H1 (cell line): ENCODE results near the gene CAB39L. TPM values are rescaled to one million over a fixed set of nuclear protein-coding genes. Genes with fewer than 3 reads are reported as not detected.

ENCODE experiments used
- CTCF ChIA-PET: fragments of 300-600 bp; sonication (Branson Sonifier 250); formaldehyde crosslinking; loops from one replicate; lab custom pipeline; 2021; ENCODE audit not compliant: partially characterized antibody; lab: Charles Lee
- POLR2A ChIA-PET: fragments of 300-600 bp; sonication (Branson Sonifier 250); formaldehyde crosslinking; loops from one replicate; lab custom pipeline; 2021; ENCODE audit warnings: inconsistent platforms; ENCODE audit not compliant: partially characterized antibody; lab: Charles Lee
- DNase-seq, 2 experiments: peaks; one replicate each; pipeline versions ENCODE4 v3.0.0 to v3.0.0-alpha.2; 2010 to 2022; ENCODE audit warnings: low spot score in 2 of 2, low read depth in 1 of 2, mixed read lengths in 1 of 2
- FAIRE-seq: peaks from 2 replicates; lab custom pipeline; 2011; peaks lifted over from hg19 to GRCh38; lab: Jason Lieb, UNC
- H2AFZ ChIP-seq: 2 replicates; pipeline ENCODE4 v1.8.1; 2012; ENCODE audit warnings: low read length, inconsistent platforms
- H2AK5ac ChIP-seq: 2 replicates; pipeline ENCODE4 v1.6.1; 2013; ENCODE audit warnings: low read depth, low read length
- H2BK120ac ChIP-seq: replicated peaks from 2 replicates; pipeline ENCODE3; 2013; ENCODE audit warnings: low read depth, low read length, inconsistent platforms
- H2BK12ac ChIP-seq: 2 replicates; pipeline ENCODE4 v1.6.1; 2013; ENCODE audit warnings: low read depth, low read length
- H2BK15ac ChIP-seq: 2 replicates; pipeline ENCODE4 v1.6.1; 2013; ENCODE audit warnings: low read length
- H2BK20ac ChIP-seq: 2 replicates; pipeline ENCODE4 v1.6.1; 2013; ENCODE audit warnings: low read length
- H2BK5ac ChIP-seq: 2 replicates; pipeline ENCODE4 v1.6.1; 2013; ENCODE audit warnings: low read depth, low read length
- H3K14ac ChIP-seq: 2 replicates; pipeline ENCODE4 v1.6.1; 2013; ENCODE audit warnings: inconsistent platforms; ENCODE audit not compliant: insufficient read length
- H3K18ac ChIP-seq: 2 replicates; pipeline ENCODE4 v1.6.1; 2013; ENCODE audit warnings: low read length; ENCODE audit errors: extremely low read depth
- H3K23ac ChIP-seq: 2 replicates; pipeline ENCODE4 v1.6.1; 2013; ENCODE audit warnings: inconsistent platforms; ENCODE audit not compliant: insufficient read length
- H3K23me2 ChIP-seq: 2 replicates; pipeline ENCODE4 v1.6.1; 2013; ENCODE audit warnings: low read depth, low read length
- H3K27ac ChIP-seq: 2 replicates; pipeline ENCODE4 v1.6.1; 2011; ENCODE audit warnings: low read depth, low read length, inconsistent platforms
- H3K27me3 ChIP-seq, 4 experiments: replicated peaks in 1 of 4; 1 replicate in 1 of 4; 2 replicates in 3 of 4; pipeline versions ENCODE4 v1.6.1 to v1.8.1; 2011 to 2013; ENCODE audit warnings: low read length in 3 of 4, mild to moderate bottlenecking in 3 of 4, inconsistent platforms in 2 of 4, mixed read lengths in 2 of 4, moderate library complexity in 1 of 4; ENCODE audit not compliant: control insufficient read depth in 3 of 4, insufficient read depth in 3 of 4; ENCODE audit errors: extremely low read depth in 1 of 4
- H3K36me3 ChIP-seq, 4 experiments: 2 replicates each; pipeline versions ENCODE4 v1.6.1 to v1.8.1; 2011 to 2013; ENCODE audit warnings: mild to moderate bottlenecking in 4 of 4, low read length in 3 of 4, moderate library complexity in 2 of 4, control low read depth in 1 of 4, inconsistent platforms in 1 of 4; ENCODE audit not compliant: insufficient read depth in 4 of 4, control insufficient read depth in 2 of 4
- H3K4ac ChIP-seq: replicated peaks from 2 replicates; pipeline ENCODE3; 2013; ENCODE audit warnings: low read length, low read depth, mixed read lengths, inconsistent platforms; ENCODE audit not compliant: insufficient read length
- H3K4me1 ChIP-seq, 4 experiments: replicated peaks in 1 of 4; 1 replicate in 1 of 4; 2 replicates in 3 of 4; pipeline versions ENCODE4 v1.6.1 to v1.8.1; 2011 to 2013; ENCODE audit warnings: low read length in 3 of 4, inconsistent platforms in 2 of 4, mixed read lengths in 1 of 4; ENCODE audit not compliant: insufficient read depth in 4 of 4, control insufficient read depth in 3 of 4
- H3K4me2 ChIP-seq, 2 experiments: 2 replicates each; pipeline versions ENCODE4 v1.6.1 to v1.8.1; 2011 to 2013; ENCODE audit warnings: low read depth in 2 of 2, low read length in 2 of 2, control low read depth in 1 of 2, inconsistent platforms in 1 of 2, mild to moderate bottlenecking in 1 of 2; ENCODE audit not compliant: insufficient read depth in 1 of 2
- H3K4me3 ChIP-seq, 4 experiments: fragments of 200-600, 300-600 bp in 1 of 4; sonication (generic), shearing (Covaris generic), sonication (Bioruptor Twin) in 1 of 4; 2 replicates each; pipeline versions ENCODE4 v1.5.1 to v1.8.1; 2011 to 2016; ENCODE audit warnings: low read length in 4 of 4, low read depth in 3 of 4, control low read depth in 2 of 4, inconsistent platforms in 2 of 4, mild to moderate bottlenecking in 2 of 4, mixed read lengths in 1 of 4, moderate library complexity in 1 of 4; ENCODE audit not compliant: insufficient read depth in 2 of 4; ENCODE audit errors: extremely low read depth in 1 of 4
- H3K56ac ChIP-seq: replicated peaks from 2 replicates; pipeline ENCODE3; 2013; ENCODE audit warnings: low read depth, mild to moderate bottlenecking, mixed read lengths, low read length, inconsistent platforms; ENCODE audit not compliant: insufficient read length
- H3K79me1 ChIP-seq: 2 replicates; pipeline ENCODE4 v1.6.1; 2013; ENCODE audit warnings: low read depth, low read length, control low read depth
- H3K79me2 ChIP-seq, 2 experiments: 2 replicates each; pipeline versions ENCODE4 v1.6.1 to v1.8.1; 2012 to 2013; ENCODE audit warnings: low read length in 2 of 2, mild to moderate bottlenecking in 2 of 2, inconsistent platforms in 1 of 2; ENCODE audit not compliant: insufficient read depth in 2 of 2, control insufficient read depth in 1 of 2
- H3K9ac ChIP-seq, 4 experiments: replicated peaks in 1 of 4; 1 replicate in 1 of 4; 2 replicates in 3 of 4; pipeline versions ENCODE4 v1.6.1 to v1.8.1; 2011 to 2013; ENCODE audit warnings: low read depth in 3 of 4, low read length in 3 of 4, control low read depth in 2 of 4, mild to moderate bottlenecking in 2 of 4, moderate library complexity in 2 of 4, inconsistent platforms in 1 of 4; ENCODE audit errors: extremely low read depth in 1 of 4
- H3K9me3 ChIP-seq, 2 experiments: 2 replicates each; pipeline versions ENCODE4 v1.6.1 to v1.8.1; 2012 to 2013; ENCODE audit warnings: mild to moderate bottlenecking in 2 of 2, moderate library complexity in 2 of 2, control low read depth in 1 of 2, inconsistent platforms in 1 of 2, low read depth in 1 of 2, low read length in 1 of 2, mixed read lengths in 1 of 2; ENCODE audit not compliant: insufficient read depth in 2 of 2
- H4K20me1 ChIP-seq, 2 experiments: replicated peaks in 1 of 2; 2 replicates each; pipeline versions ENCODE3 to v1.8.1; 2011 to 2013; ENCODE audit warnings: inconsistent platforms in 2 of 2, low read length in 2 of 2, mild to moderate bottlenecking in 1 of 2; ENCODE audit not compliant: insufficient read depth in 2 of 2, control insufficient read depth in 1 of 2
- H4K5ac ChIP-seq: 2 replicates; pipeline ENCODE4 v1.6.1; 2013; ENCODE audit warnings: low read length, low read depth, mixed read lengths, inconsistent platforms; ENCODE audit not compliant: insufficient read length
- H4K8ac ChIP-seq: 2 replicates; pipeline ENCODE4 v1.8.0; 2013; ENCODE audit warnings: mild to moderate bottlenecking, moderate library complexity, low read length, inconsistent platforms; ENCODE audit not compliant: insufficient read depth; ENCODE audit errors: extremely low read depth
- H4K91ac ChIP-seq: replicated peaks from 2 replicates; pipeline ENCODE3; 2013; ENCODE audit warnings: low read length, mixed read lengths, inconsistent platforms; ENCODE audit not compliant: insufficient read length
- ATF2 ChIP-seq: IDR thresholded peaks from 2 replicates; pipeline ENCODE4 v1.6.1; 2012; ENCODE audit warnings: low read length, inconsistent platforms
- ATF3 ChIP-seq: IDR thresholded peaks from 2 replicates; pipeline ENCODE4 v1.6.1; 2011; ENCODE audit warnings: low read depth, mild to moderate bottlenecking, low read length; ENCODE audit not compliant: insufficient read depth
- BACH1 ChIP-seq: IDR thresholded peaks from 2 replicates; pipeline ENCODE4 v1.6.1; 2012; ENCODE audit warnings: low read length, improper control_type of control experiment
- CHD1 ChIP-seq: IDR thresholded peaks from 2 replicates; pipeline ENCODE4 v1.6.1; 2012; ENCODE audit warnings: low read depth, low read length, improper control_type of control experiment
- EGR1 ChIP-seq: IDR thresholded peaks from 2 replicates; pipeline ENCODE4 v1.6.1; 2011; ENCODE audit warnings: low read depth, low read length, borderline replicate concordance
- FOSL1 ChIP-seq: IDR thresholded peaks from 2 replicates; pipeline ENCODE4 v1.6.1; 2011; ENCODE audit warnings: mild to moderate bottlenecking, low read depth, low read length, moderate library complexity; ENCODE audit not compliant: insufficient read depth
- RAD21 ChIP-seq, 2 experiments: IDR thresholded peaks in 1 of 2; conservative IDR thresholded peaks in 1 of 2; 2 replicates each; pipeline ENCODE4 v1.6.1; 2011; ENCODE audit warnings: low read depth in 2 of 2, low read length in 2 of 2, improper control_type of control experiment in 1 of 2, inconsistent platforms in 1 of 2, mild to moderate bottlenecking in 1 of 2, moderate library complexity in 1 of 2
- SIRT6 ChIP-seq: IDR thresholded peaks from one replicate; pipeline ENCODE4 v1.7.1; 2012; ENCODE audit warnings: low read length, inconsistent platforms
- SIX5 ChIP-seq: IDR thresholded peaks from 2 replicates; pipeline ENCODE4 v1.6.1; 2011; ENCODE audit warnings: mild to moderate bottlenecking, low read depth, low read length
- SP1 ChIP-seq: IDR thresholded peaks from 2 replicates; pipeline ENCODE4 v1.6.1; 2011; ENCODE audit warnings: low read depth, low read length
- SP4 ChIP-seq: IDR thresholded peaks from 2 replicates; pipeline ENCODE4 v1.6.1; 2012; ENCODE audit warnings: low read length, inconsistent platforms
- YY1 ChIP-seq: IDR thresholded peaks from 2 replicates; pipeline ENCODE4 v1.6.1; 2011; ENCODE audit warnings: low read depth, mild to moderate bottlenecking, low read length
- WGBS, 2 experiments: shearing (Covaris generic) in 1 of 2; methylation state at CpG; one replicate each; pipeline versions ENCODE4 v1.1.6 to v1.1.7; 2013 to 2015; ENCODE audit warnings: low lambda C conversion rate in 2 of 2, mixed read lengths in 2 of 2, inconsistent platforms in 1 of 2, low coverage in 1 of 2, missing lambda C conversion rate in 1 of 2; ENCODE audit not compliant: insufficient replicate concordance in 2 of 2, insufficient coverage in 1 of 2, insufficient read length in 1 of 2; ENCODE audit errors: extremely low coverage in 1 of 2, missing lambda C conversion rate in 1 of 2; 5-methylcytosine and 5-hydroxymethylcytosine counted together
- polyA plus RNA-seq, 7 experiments: library from polyadenylated mRNA; depleted of rRNA in 3 of 7; stranded (reverse) in 5 of 7; unstranded in 2 of 7; fragments of >200 nt in 5 of 7; fragments of 200-250 nt in 2 of 7; gene quantifications; 1 replicate in 5 of 7; 2 replicates in 1 of 7; 4 replicates in 1 of 7; pipeline versions ENCODE4 v1.2.1 to v1.2.3, GENCODE V29; 2011 to 2013; ENCODE audit warnings: missing spikeins in 2 of 7, mixed read lengths in 2 of 7
- total RNA-seq: library from RNA; stranded (reverse); fragmentation: NEBNext Ultra II Directional; extraction: Animal tissue kit (Norgen Biotek cat#: 25700); gene quantifications from 2 replicates; pipeline ENCODE4 v1.2.1, GENCODE V29; 2021

The CAB39L gene
- total and polyA plus RNA-seq, 2 of the 8 experiments (the other 6 are each of a cell fraction or from before 2014, with no cell fraction given), result 2.5 to 4.8 TPM

- no peaks in the 10 kb centered on the region for H3K9me3 ChIP-seq
- no peak overlapping the region for H2BK15ac ChIP-seq
- H2BK120ac ChIP-seq, result no peak overlapping the region
- no peak overlapping the region for H3K18ac ChIP-seq
- no peak overlapping the region for H4K5ac ChIP-seq
- no peaks in the 10 kb centered on the region for H3K79me2 ChIP-seq
- no peak overlapping the region for H4K91ac ChIP-seq
- no peaks in the 10 kb centered on the region for H3K79me1 ChIP-seq
- no peak overlapping the region for H3K23ac ChIP-seq
- POLR2A ChIA-PET, result no interaction called here
- no peak overlapping the region for H3K4ac ChIP-seq
- no peak overlapping the region for H2BK20ac ChIP-seq
- H3K4me1 ChIP-seq, result no peaks in the 10 kb centered on the region
- H3K4me3 ChIP-seq, result no peak overlapping the region
- no peak overlapping the region for H4K8ac ChIP-seq
- no peak overlapping the region for H2BK12ac ChIP-seq
- no peaks in the 10 kb centered on the region; the same call in 1 of the 2 replicates for H3K23me2 ChIP-seq
- CTCF ChIA-PET, result interaction anchor here (1.3 to 1.4 kb wide), 3 partner anchors 9 to 24 kb away, joined by 3 to 4 read pairs (median 3); no protein-coding TSS in a partner anchor
- H3K27ac ChIP-seq, result no peak overlapping the region
- no peak overlapping the region for H2AK5ac ChIP-seq
- FAIRE-seq (peak; percentile 24), DNase-seq (no peak)
- H3K14ac ChIP-seq, result no peak overlapping the region
- 93% methylated on average over 10 of the region's 10 CpGs; no CpG with 5 or more reads in 1 of the 2 experiments for WGBS, 2 experiments
- H3K36me3 ChIP-seq, result no peaks in the 10 kb centered on the region
- no peak overlapping the region for H2AFZ ChIP-seq
- H4K20me1 ChIP-seq, result no peaks in the 10 kb centered on the region
- no peak overlapping the region for H2BK5ac ChIP-seq
- no peak overlapping the region for H3K9ac ChIP-seq
- H3K4me2 ChIP-seq, result no peak overlapping the region
- no peaks in the 10 kb centered on the region for H3K27me3 ChIP-seq
- no peak overlapping the region for H3K56ac ChIP-seq
- TF ChIP-seq ATF2, result no peak
- TF ChIP-seq SP4, result no peak
- TF ChIP-seq CHD1, result no peak
- TF ChIP-seq SIRT6, result no peak
- no peak for TF ChIP-seq SP1
- no peak for TF ChIP-seq RAD21 (IDR thresholded peaks at IDR 0.05 in 1 of 2, conservative IDR thresholded peaks at IDR 0.05 in 1 of 2; ENCODE audit: low read depth in 2 of 2, low read length in 2 of 2)
- no peak for TF ChIP-seq YY1
- TF ChIP-seq BACH1, result no peak
- no peak for TF ChIP-seq FOSL1
- no peak for TF ChIP-seq SIX5
- TF ChIP-seq ATF3, result no peak
- TF ChIP-seq EGR1, result no peak
Measured at GRCh38 chr13:49340161-49340560, 103.7 kb downstream of the CAB39L start.
